Endodermal cell (in vitro differentiated cells): ENCODE data around the gene CPLANE1. TPM values are rescaled to one million over a fixed set of nuclear protein-coding genes. Genes with fewer than 3 reads are reported as not detected.

Experiments
- DNase-seq: peaks from one replicate; pipeline ENCODE4 v3.0.0-alpha.2; 2017
- H3K27ac ChIP-seq: 2 replicates; pipeline ENCODE4 v1.5.1; 2013; ENCODE audit warnings: mild to moderate bottlenecking, low read depth, low read length, moderate library complexity
- H3K27me3 ChIP-seq: 2 replicates; pipeline ENCODE4 v1.6.1; 2013; ENCODE audit warnings: mild to moderate bottlenecking, low read length, moderate library complexity; ENCODE audit not compliant: insufficient read depth, control insufficient read depth, poor library complexity, severe bottlenecking
- H3K36me3 ChIP-seq: 2 replicates; pipeline ENCODE4 v1.7.0; 2013; ENCODE audit warnings: mild to moderate bottlenecking, low read length, moderate library complexity; ENCODE audit not compliant: control insufficient read depth, insufficient read depth
- H3K4me1 ChIP-seq: one replicate; pipeline ENCODE4 v1.7.0; 2013; ENCODE audit warnings: low read length; ENCODE audit not compliant: control insufficient read depth, insufficient read depth
- H3K4me3 ChIP-seq: 2 replicates; pipeline ENCODE4 v1.5.1; 2013; ENCODE audit warnings: mild to moderate bottlenecking, low read length, moderate library complexity
- H3K9ac ChIP-seq: 2 replicates; pipeline ENCODE4 v1.6.1; 2013; ENCODE audit warnings: mild to moderate bottlenecking, low read length, moderate library complexity; ENCODE audit not compliant: poor library complexity, severe bottlenecking; ENCODE audit errors: extremely low read depth
- H3K9me3 ChIP-seq: 2 replicates; pipeline ENCODE4 v1.6.1; 2013; ENCODE audit warnings: mild to moderate bottlenecking, low read length, moderate library complexity; ENCODE audit not compliant: control insufficient read depth
- H3K27ac Mint-ChIP-seq: 2 replicates; pipeline ENCODE4 v1.8.0; 2020; ENCODE audit warnings: mixed read lengths
- H3K27me3 Mint-ChIP-seq: 2 replicates; pipeline ENCODE4 v1.8.0; 2021; ENCODE audit warnings: mild to moderate bottlenecking, mixed read lengths; ENCODE audit not compliant: insufficient read depth
- H3K36me3 Mint-ChIP-seq: 2 replicates; pipeline ENCODE4 v1.8.0; 2020; ENCODE audit warnings: low read depth, mixed read lengths
- H3K4me1 Mint-ChIP-seq: 2 replicates; pipeline ENCODE4 v1.8.0; 2020; ENCODE audit warnings: mixed read lengths
- H3K4me3 Mint-ChIP-seq: 2 replicates; pipeline ENCODE4 v1.8.0; 2020; ENCODE audit warnings: mild to moderate bottlenecking, moderate library complexity, mixed read lengths
- H3K9me3 Mint-ChIP-seq: 2 replicates; pipeline ENCODE4 v1.8.0; 2020; ENCODE audit warnings: mild to moderate bottlenecking, mixed read lengths
- WGBS, 2 experiments: methylation state at CpG; one replicate each; pipeline versions ENCODE4 v1.1.5 to v1.1.7; 2013; ENCODE audit warnings: missing lambda C conversion rate in 2 of 2, mixed read lengths in 1 of 2; ENCODE audit not compliant: insufficient coverage in 1 of 2, insufficient read length in 1 of 2; 5-methylcytosine and 5-hydroxymethylcytosine counted together
- total RNA-seq, 2 donors: library from RNA; stranded (reverse); fragmentation: NEBNext Ultra II Directional in 1 of 2; extraction: Animal tissue kit (Norgen Biotek cat#: 25700) in 1 of 2; gene quantifications; 2 replicates in 1 of 2; 3 replicates in 1 of 2; pipeline ENCODE4 v1.2.1, GENCODE V29; 2021
- TF ChIP-seq, protein P1 (sequence below): fragments of 200-600 bp; sonication (generic); conservative IDR thresholded peaks from 2 replicates; pipeline ENCODE4 v1.5.0; 2021; ENCODE audit warnings: antibody characterized with exemption, mild to moderate bottlenecking

CPLANE1 gene
- total RNA-seq, 2 donors from 2014 or later = 17.2 to 22.8 TPM

- Mint-ChIP-seq H3K9me3 (no peaks in the 10 kb centered on the region), H3K4me1 (no peaks in the 10 kb centered on the region), H3K36me3 (peaks cover 37% of the 10 kb centered on the region), H3K27me3 (no peaks in the 10 kb centered on the region), H3K4me3 (no peak overlapping the region), H3K27ac (no peak overlapping the region)
- TF ChIP-seq, protein P1, sequence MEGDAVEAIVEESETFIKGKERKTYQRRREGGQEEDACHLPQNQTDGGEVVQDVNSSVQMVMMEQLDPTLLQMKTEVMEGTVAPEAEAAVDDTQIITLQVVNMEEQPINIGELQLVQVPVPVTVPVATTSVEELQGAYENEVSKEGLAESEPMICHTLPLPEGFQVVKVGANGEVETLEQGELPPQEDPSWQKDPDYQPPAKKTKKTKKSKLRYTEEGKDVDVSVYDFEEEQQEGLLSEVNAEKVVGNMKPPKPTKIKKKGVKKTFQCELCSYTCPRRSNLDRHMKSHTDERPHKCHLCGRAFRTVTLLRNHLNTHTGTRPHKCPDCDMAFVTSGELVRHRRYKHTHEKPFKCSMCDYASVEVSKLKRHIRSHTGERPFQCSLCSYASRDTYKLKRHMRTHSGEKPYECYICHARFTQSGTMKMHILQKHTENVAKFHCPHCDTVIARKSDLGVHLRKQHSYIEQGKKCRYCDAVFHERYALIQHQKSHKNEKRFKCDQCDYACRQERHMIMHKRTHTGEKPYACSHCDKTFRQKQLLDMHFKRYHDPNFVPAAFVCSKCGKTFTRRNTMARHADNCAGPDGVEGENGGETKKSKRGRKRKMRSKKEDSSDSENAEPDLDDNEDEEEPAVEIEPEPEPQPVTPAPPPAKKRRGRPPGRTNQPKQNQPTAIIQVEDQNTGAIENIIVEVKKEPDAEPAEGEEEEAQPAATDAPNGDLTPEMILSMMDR = no peak
- no peak overlapping the region for H3K27ac ChIP-seq
- peaks cover 66% of the 10 kb centered on the region for H3K36me3 ChIP-seq
- no peaks in the 10 kb centered on the region for H3K9me3 ChIP-seq
- H3K4me3 ChIP-seq = no peak overlapping the region
- H3K27me3 ChIP-seq = no peaks in the 10 kb centered on the region
- DNase-seq = no peak
- no peak overlapping the region for H3K9ac ChIP-seq
- H3K4me1 ChIP-seq = no peaks in the 10 kb centered on the region
- WGBS, 2 experiments = 93 to 94% methylated on average over 7 to 10 of the region's 10 CpGs
Observed at GRCh38 chr5:37211661-37212060, 37.5 kb downstream of the CPLANE1 start.

GRCh38 chr5:37208883-37209797 lies 40.0 kb downstream of the CPLANE1 start:
- no peak overlapping the region for H3K4me3 ChIP-seq
- no peak overlapping the region for H3K27ac ChIP-seq
- H3K27me3 Mint-ChIP-seq = no peaks in the 10 kb centered on the region
- H3K27me3 ChIP-seq = no peaks in the 10 kb centered on the region
- H3K9ac ChIP-seq = no peak overlapping the region
- TF ChIP-seq, protein P1 = no peak
- no peak overlapping the region for H3K4me3 Mint-ChIP-seq
- no peak overlapping the region for H3K27ac Mint-ChIP-seq
- 93 to 96% methylated on average over 19 to 32 of the region's 32 CpGs for WGBS, 2 experiments
- H3K36me3 ChIP-seq = peaks cover 71% of the 10 kb centered on the region
- no peaks in the 10 kb centered on the region for H3K4me1 Mint-ChIP-seq
- H3K4me1 ChIP-seq = no peaks in the 10 kb centered on the region
- no peak for DNase-seq
- peaks cover 40% of the 10 kb centered on the region for H3K36me3 Mint-ChIP-seq
- no peaks in the 10 kb centered on the region for H3K9me3 Mint-ChIP-seq
- no peaks in the 10 kb centered on the region for H3K9me3 ChIP-seq

DNA sequence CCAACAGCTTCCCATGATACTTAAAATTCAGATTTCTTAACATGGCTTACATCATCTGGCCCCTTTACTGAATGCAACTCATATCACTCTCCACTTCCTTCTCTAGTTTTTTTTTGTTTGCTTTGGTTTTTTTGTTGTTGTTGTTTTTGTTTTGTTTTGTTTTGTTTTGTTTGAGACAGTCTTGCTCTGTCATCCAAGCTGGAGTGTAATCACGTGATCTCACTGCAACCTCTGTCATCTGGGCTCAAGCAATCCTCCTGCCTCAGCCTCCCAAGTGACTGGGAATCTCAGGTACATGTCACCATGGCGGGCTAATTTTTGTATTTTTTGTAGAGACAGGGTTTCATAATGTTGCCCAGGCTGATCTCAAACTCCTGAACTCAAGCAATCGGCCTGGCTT lies 41.4 kb downstream of the CPLANE1 start:
- no peaks in the 10 kb centered on the region for H3K9me3 Mint-ChIP-seq
- DNase-seq = no peak
- H3K27me3 ChIP-seq = no peaks in the 10 kb centered on the region
- no peaks in the 10 kb centered on the region for H3K4me1 Mint-ChIP-seq
- no peak overlapping the region for H3K27ac ChIP-seq
- no peaks in the 10 kb centered on the region for H3K27me3 Mint-ChIP-seq
- H3K4me3 ChIP-seq = no peak overlapping the region
- H3K4me1 ChIP-seq = no peaks in the 10 kb centered on the region
- WGBS, 2 experiments = 91 to 94% methylated on average over 2 to 3 of the region's 3 CpGs
- TF ChIP-seq, protein P1 = no peak
- H3K9me3 ChIP-seq = no peaks in the 10 kb centered on the region
- peaks cover 40% of the 10 kb centered on the region for H3K36me3 Mint-ChIP-seq
- no peak overlapping the region for H3K4me3 Mint-ChIP-seq
- no peak overlapping the region for H3K9ac ChIP-seq
- H3K36me3 ChIP-seq = peaks cover 74% of the 10 kb centered on the region
- no peak overlapping the region for H3K27ac Mint-ChIP-seq
